ENCODE measurements around the gene PFAS.

The PFAS gene

DNA sequence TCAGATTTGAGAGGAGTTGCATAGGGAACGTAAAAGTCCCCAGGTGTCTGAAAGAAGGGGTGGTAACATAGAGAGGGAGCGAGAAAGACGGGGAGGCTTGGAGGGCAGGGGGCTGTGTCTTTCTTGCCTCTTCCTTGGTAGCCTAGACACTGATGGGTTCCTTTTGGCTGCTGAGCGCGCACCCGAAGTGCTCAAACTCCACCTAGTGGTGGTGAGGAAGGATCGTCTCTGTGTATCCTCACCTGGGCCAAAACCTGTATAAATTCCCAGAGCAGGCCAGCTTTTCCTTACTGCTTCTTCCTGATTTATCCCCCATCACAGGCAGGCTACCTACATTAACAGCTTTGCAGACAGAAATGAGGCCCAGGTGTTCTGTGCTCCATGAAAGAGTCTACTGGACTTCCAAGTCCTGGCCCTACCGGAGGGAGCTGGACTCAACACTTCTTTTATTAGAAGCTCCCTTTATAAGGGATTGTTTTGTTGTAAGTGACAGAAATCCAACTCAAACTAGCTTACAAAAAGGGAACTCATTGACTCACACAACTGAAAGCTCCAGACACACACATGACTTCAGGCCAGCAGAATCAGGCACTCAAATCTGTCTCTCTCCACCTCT lies 51.6 kb downstream of the PFAS start:
- DNase-seq = no peak

DNA sequence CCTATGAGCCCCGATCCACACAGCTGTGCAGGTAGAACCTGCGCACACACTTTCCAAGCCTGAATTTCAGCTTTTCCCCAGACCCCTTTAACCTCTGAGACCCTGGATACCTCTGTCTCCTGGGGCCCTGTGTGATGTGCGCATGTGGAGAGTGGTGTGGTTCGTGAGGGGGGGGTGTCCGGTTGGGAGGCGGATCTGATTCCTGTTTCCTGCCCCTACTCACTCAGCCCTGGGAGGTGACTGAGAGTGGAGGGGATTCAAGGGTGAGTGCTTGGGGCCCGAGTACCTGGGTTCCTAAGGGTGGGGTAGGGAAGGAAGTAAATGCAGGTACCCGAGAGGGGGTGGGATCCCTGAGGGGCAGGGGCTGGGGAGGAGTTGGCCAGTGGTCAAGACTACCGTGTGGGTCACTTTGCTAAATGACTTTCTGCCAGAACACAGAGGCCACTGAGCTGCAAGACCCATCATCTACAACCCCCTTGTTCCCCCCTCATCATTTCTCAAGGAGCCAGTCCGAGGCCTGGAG lies 61.6 kb downstream of the PFAS start:
- DNase-seq = no peak

DNA sequence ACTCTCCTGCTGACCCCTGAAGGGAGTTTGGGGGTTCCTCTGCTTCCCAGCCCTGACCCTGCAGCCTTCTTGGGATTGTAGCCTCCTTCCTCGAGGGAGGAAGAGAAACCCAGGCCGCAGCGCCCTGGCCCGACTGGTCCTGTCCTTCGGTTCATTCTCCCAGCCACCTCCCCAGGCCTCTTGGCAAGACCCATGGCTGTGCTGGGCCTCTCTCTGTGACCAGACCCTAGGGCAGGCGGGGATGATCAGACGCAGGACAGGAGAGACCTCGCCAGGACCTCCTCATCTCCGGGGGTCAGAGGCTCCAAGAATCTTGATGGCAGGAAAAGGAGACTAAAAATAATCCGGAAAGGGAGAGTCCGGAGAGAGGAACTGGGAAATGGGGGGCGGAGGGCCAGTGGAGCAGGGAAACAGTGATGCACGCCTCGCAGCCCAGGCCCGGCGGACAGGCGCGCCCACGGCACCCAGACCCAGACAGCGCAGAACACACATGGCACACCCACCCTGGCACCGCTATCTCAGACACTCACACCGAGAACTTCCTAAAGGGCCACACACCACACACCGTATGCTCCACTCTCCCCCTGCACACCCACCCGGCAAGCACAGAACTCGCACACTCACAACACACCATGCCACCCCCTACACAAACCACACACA lies 62.2 kb downstream of the PFAS start:
- no peak for DNase-seq

DNA sequence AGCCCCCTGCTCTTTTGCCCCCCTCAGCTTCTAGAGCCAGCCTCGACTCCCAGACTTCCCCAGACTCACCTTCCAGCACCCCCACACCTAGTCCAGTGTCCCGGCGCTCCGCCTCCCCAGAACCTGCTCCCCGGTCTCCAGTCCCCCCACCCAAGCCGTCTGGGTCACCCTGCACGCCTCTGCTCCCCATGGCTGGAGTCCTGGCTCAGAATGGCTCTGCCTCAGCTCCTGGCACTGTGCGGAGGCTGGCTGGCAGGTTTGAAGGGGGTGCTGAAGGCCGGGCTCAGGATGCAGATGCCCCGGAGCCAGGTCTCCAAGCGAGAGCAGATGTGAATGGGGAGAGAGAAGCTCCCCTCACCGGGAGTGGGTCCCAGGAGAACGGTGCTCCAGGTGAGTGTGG lies 63.2 kb downstream of the PFAS start:
- no peak for DNase-seq

GRCh38 chr17:8312726-8313600 lies 63.9 kb downstream of the PFAS start:
- DNase-seq = no peak

GRCh38 chr17:8314797-8315763 lies 66.0 kb downstream of the PFAS start:
- no peak for DNase-seq

- no peak for DNase-seq
Measured at GRCh38 chr17:8315764-8316217, 66.7 kb downstream of the PFAS start.

DNA sequence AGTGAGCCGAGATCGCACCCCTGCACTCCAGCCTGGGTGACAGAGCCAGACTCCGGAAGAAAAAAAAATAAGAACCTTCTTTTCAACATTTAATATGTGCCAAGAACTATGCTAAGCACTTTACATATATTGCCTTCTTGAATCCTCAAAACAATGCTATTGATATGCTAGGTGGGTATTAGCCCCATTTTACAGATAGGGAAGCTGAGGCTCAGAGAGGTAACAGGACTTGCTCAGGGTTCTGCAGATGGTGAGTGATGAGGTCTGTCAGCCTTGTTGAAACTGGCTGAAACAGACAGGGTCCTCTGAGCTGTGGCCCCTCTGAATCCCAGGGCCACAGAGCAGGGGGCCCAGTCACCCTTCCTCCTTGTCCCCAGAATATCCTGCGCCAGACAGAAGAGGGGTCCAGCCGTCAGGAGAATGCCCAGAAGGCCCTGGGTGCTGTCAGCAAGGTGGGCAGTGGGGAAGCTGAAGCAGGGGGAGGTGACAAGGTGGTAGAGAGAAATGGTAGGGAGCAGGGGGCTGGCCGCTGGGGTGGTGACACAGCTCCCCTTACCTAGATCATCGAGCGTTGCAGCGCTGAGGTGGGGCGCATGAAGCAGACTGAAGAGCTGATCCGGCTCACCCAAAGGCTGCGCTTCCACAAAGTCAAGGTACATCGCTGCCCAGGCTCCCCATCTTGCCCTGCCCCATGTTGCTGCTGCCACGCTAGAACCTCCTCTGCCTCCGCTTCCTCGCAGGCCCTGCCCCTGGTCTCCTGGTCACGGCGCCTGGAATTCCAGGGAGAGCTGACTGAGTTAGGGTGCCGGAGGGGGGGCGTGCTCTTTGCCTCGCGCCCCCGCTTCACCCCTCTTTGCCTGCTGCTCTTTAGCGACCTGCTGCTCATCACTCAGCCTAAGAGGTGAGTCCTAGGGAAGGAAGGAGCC lies 69.2 kb downstream of the PFAS start:
- no peak for DNase-seq
